Parathyroid adenoma (tissue), 2 donors: Measurements from ENCODE around the gene SIGLEC8.

Source experiments
- H2AFZ ChIP-seq: fragments of 300-600 bp; sonication (generic); one replicate; pipeline ENCODE4 v1.7.0; 2017; ENCODE audit warnings: antibody characterized with exemption, mild to moderate bottlenecking
- H3K27ac ChIP-seq: fragments of 300-600 bp; sonication (generic); one replicate; pipeline ENCODE4 v1.7.0; 2017
- H3K27me3 ChIP-seq: fragments of 300-600 bp; sonication (generic); one replicate; pipeline ENCODE4 v1.7.0; 2017; ENCODE audit warnings: low read length; ENCODE audit not compliant: control insufficient read depth, insufficient read depth
- H3K36me3 ChIP-seq: fragments of 300-600 bp; sonication (generic); one replicate; pipeline ENCODE4 v1.7.0; 2017; ENCODE audit warnings: low read length; ENCODE audit not compliant: control insufficient read depth, insufficient read depth
- H3K4me1 ChIP-seq: fragments of 300-600 bp; sonication (generic); one replicate; pipeline ENCODE4 v1.7.0; 2017; ENCODE audit warnings: control low read depth
- H3K4me2 ChIP-seq: fragments of 300-600 bp; sonication (generic); one replicate; pipeline ENCODE4 v1.7.0; 2017; ENCODE audit warnings: low read length
- H3K4me3 ChIP-seq: fragments of 300-600 bp; sonication (generic); one replicate; pipeline ENCODE4 v1.7.0; 2017; ENCODE audit warnings: low read depth, low read length
- H3K79me2 ChIP-seq: fragments of 300-600 bp; sonication (generic); one replicate; pipeline ENCODE4 v1.7.0; 2017; ENCODE audit warnings: control low read depth
- H3K9ac ChIP-seq: fragments of 300-600 bp; sonication (generic); one replicate; pipeline ENCODE4 v1.7.0; 2017; ENCODE audit warnings: mild to moderate bottlenecking
- H3K9me3 ChIP-seq: fragments of 300-600 bp; sonication (generic); one replicate; pipeline ENCODE4 v1.7.0; 2017; ENCODE audit warnings: low read length; ENCODE audit not compliant: control insufficient read depth
- TF ChIP-seq, protein P1 (sequence below): fragments of 300-600 bp; sonication (generic); IDR thresholded peaks from one replicate; pipeline ENCODE4 v1.7.0; 2017; ENCODE audit warnings: antibody characterized with exemption, mild to moderate bottlenecking
- donor health status: primary hyperparathyroidism.

SIGLEC8 gene

GRCh38 chr19:51410950-51411748 lies 47.1 kb downstream of the SIGLEC8 start:
- H3K4me3 ChIP-seq = no peak overlapping the region
- H3K79me2 ChIP-seq = no peaks in the 10 kb centered on the region
- H3K36me3 ChIP-seq = no peaks in the 10 kb centered on the region
- no peaks in the 10 kb centered on the region for H3K9me3 ChIP-seq
- peaks cover 9% of the 10 kb centered on the region for H3K4me1 ChIP-seq
- H3K27ac ChIP-seq = no peak overlapping the region
- H2AFZ ChIP-seq = no peak overlapping the region
- no peaks in the 10 kb centered on the region for H3K27me3 ChIP-seq
- no peak overlapping the region for H3K9ac ChIP-seq
- TF ChIP-seq, protein P1, sequence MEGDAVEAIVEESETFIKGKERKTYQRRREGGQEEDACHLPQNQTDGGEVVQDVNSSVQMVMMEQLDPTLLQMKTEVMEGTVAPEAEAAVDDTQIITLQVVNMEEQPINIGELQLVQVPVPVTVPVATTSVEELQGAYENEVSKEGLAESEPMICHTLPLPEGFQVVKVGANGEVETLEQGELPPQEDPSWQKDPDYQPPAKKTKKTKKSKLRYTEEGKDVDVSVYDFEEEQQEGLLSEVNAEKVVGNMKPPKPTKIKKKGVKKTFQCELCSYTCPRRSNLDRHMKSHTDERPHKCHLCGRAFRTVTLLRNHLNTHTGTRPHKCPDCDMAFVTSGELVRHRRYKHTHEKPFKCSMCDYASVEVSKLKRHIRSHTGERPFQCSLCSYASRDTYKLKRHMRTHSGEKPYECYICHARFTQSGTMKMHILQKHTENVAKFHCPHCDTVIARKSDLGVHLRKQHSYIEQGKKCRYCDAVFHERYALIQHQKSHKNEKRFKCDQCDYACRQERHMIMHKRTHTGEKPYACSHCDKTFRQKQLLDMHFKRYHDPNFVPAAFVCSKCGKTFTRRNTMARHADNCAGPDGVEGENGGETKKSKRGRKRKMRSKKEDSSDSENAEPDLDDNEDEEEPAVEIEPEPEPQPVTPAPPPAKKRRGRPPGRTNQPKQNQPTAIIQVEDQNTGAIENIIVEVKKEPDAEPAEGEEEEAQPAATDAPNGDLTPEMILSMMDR = no peak
- H3K4me2 ChIP-seq = no peak overlapping the region

GRCh38 chr19:51407511-51408131 lies 50.6 kb downstream of the SIGLEC8 start:
- Histone ChIP-seq H3K36me3 (no peaks in the 10 kb centered on the region), H3K4me3 (no peak overlapping the region), H3K79me2 (no peaks in the 10 kb centered on the region), H3K27me3 (no peaks in the 10 kb centered on the region), H3K4me2 (no peak overlapping the region), H3K4me1 (peaks cover 2% of the 10 kb centered on the region), H2AFZ (no peak overlapping the region), H3K9me3 (no peaks in the 10 kb centered on the region), H3K27ac (no peak overlapping the region), H3K9ac (no peak overlapping the region)
- TF ChIP-seq, protein P1 = peak; percentile 32

GRCh38 chr19:51402117-51402516 lies 56.1 kb downstream of the SIGLEC8 start:
- Histone ChIP-seq H3K9me3 (no peaks in the 10 kb centered on the region), H3K27ac (no peak overlapping the region), H3K79me2 (no peaks in the 10 kb centered on the region), H3K9ac (no peak overlapping the region), H3K4me1 (no peaks in the 10 kb centered on the region), H3K36me3 (no peaks in the 10 kb centered on the region), H3K4me2 (no peak overlapping the region), H3K4me3 (no peak overlapping the region), H3K27me3 (no peaks in the 10 kb centered on the region), H2AFZ (no peak overlapping the region)
- TF ChIP-seq, protein P1 = no peak
